Nephron (organoid): ENCODE results near the gene TMEM181.

Experiments used
- H3K27ac Mint-ChIP-seq, 3 experiments: 2 replicates each; pipeline ENCODE4 v1.8.0; 2020; ENCODE audit warnings: mixed read lengths in 3 of 3, mild to moderate bottlenecking in 2 of 3, moderate library complexity in 1 of 3
- H3K27me3 Mint-ChIP-seq: 2 replicates; pipeline ENCODE4 v1.8.0; 2021; ENCODE audit warnings: low read depth, mild to moderate bottlenecking, moderate library complexity, mixed read lengths
- H3K36me3 Mint-ChIP-seq: 2 replicates; pipeline ENCODE4 v1.8.0; 2020; ENCODE audit warnings: low read depth, mixed read lengths
- H3K4me1 Mint-ChIP-seq: 2 replicates; pipeline ENCODE4 v1.8.0; 2020; ENCODE audit warnings: mixed read lengths
- H3K4me3 Mint-ChIP-seq, 3 experiments: 2 replicates each; pipeline ENCODE4 v1.8.0; 2020; ENCODE audit warnings: mild to moderate bottlenecking in 3 of 3, mixed read lengths in 3 of 3, moderate library complexity in 2 of 3
- H3K9me3 Mint-ChIP-seq: 2 replicates; pipeline ENCODE4 v1.8.0; 2020; ENCODE audit warnings: mixed read lengths
- CTCF ChIP-seq, 3 experiments: fragments of 200-600 bp; sonication (generic); IDR thresholded peaks; one replicate each; pipeline ENCODE4 v1.5.0; 2021; ENCODE audit warnings: antibody characterized with exemption in 3 of 3; ENCODE audit not compliant: unreplicated experiment in 3 of 3

Gene TMEM181

GRCh38 chr6:158589366-158589765 lies 29.5 kb downstream of the TMEM181 start:
- no peak overlapping the region for H3K27ac Mint-ChIP-seq
- no peaks in the 10 kb centered on the region for H3K27me3 Mint-ChIP-seq

GRCh38 chr6:158591134-158591809 lies 31.4 kb downstream of the TMEM181 start:
- H3K27me3 Mint-ChIP-seq, result no peaks in the 10 kb centered on the region
- H3K27ac Mint-ChIP-seq, result no peak overlapping the region
- no peak overlapping the region for H3K4me3 Mint-ChIP-seq
- no peaks in the 10 kb centered on the region for H3K4me1 Mint-ChIP-seq
- TF ChIP-seq CTCF (IDR thresholded peaks at IDR 0.05; ENCODE audit: unreplicated experiment in 3 of 3), result no peak
- peaks cover 79% of the 10 kb centered on the region for H3K36me3 Mint-ChIP-seq
- no peaks in the 10 kb centered on the region for H3K9me3 Mint-ChIP-seq

More at GRCh38 chr6:158589366-158589765, 29.5 kb downstream of the TMEM181 start:
- H3K9me3 Mint-ChIP-seq, result no peaks in the 10 kb centered on the region
- H3K4me1 Mint-ChIP-seq, result no peaks in the 10 kb centered on the region
- no peak for TF ChIP-seq CTCF (IDR thresholded peaks at IDR 0.05; ENCODE audit: unreplicated experiment in 3 of 3)
- H3K4me3 Mint-ChIP-seq, result no peak overlapping the region
- H3K36me3 Mint-ChIP-seq, result peaks cover 83% of the 10 kb centered on the region

- no peaks in the 10 kb centered on the region for H3K27me3 Mint-ChIP-seq
- H3K27ac Mint-ChIP-seq, result no peak overlapping the region
- H3K4me1 Mint-ChIP-seq, result no peaks in the 10 kb centered on the region
- H3K36me3 Mint-ChIP-seq, result peaks cover 79% of the 10 kb centered on the region
- no peaks in the 10 kb centered on the region for H3K9me3 Mint-ChIP-seq
- H3K4me3 Mint-ChIP-seq, result no peak overlapping the region
- no peak for TF ChIP-seq CTCF (IDR thresholded peaks at IDR 0.05; ENCODE audit: unreplicated experiment in 3 of 3)
These were observed 31.9 kb downstream of the TMEM181 start for GRCh38 chr6:158591810-158592209.

GRCh38 chr6:158593670-158594069 lies 33.8 kb downstream of the TMEM181 start:
- Mint-ChIP-seq H3K9me3 (no peaks in the 10 kb centered on the region), H3K36me3 (peaks cover 72% of the 10 kb centered on the region), H3K27ac (no peak overlapping the region), H3K4me1 (no peaks in the 10 kb centered on the region), H3K4me3 (no peak overlapping the region), H3K27me3 (no peaks in the 10 kb centered on the region)
- no peak for TF ChIP-seq CTCF (IDR thresholded peaks at IDR 0.05; ENCODE audit: unreplicated experiment in 3 of 3)

- no peak overlapping the region for H3K27ac Mint-ChIP-seq
- no peaks in the 10 kb centered on the region for H3K4me1 Mint-ChIP-seq
- H3K27me3 Mint-ChIP-seq, result no peaks in the 10 kb centered on the region
- no peak for TF ChIP-seq CTCF (IDR thresholded peaks at IDR 0.05; ENCODE audit: unreplicated experiment in 3 of 3)
- no peak overlapping the region for H3K4me3 Mint-ChIP-seq
- H3K36me3 Mint-ChIP-seq, result peaks cover 64% of the 10 kb centered on the region
- H3K9me3 Mint-ChIP-seq, result no peaks in the 10 kb centered on the region
These were observed 35.3 kb downstream of the TMEM181 start for GRCh38 chr6:158595223-158595622.

GRCh38 chr6:158596861-158597260 lies 37.0 kb downstream of the TMEM181 start:
- Mint-ChIP-seq H3K4me1 (no peaks in the 10 kb centered on the region), H3K9me3 (no peaks in the 10 kb centered on the region), H3K27me3 (no peaks in the 10 kb centered on the region), H3K4me3 (no peak overlapping the region), H3K27ac (no peak overlapping the region), H3K36me3 (peaks cover 52% of the 10 kb centered on the region)
- TF ChIP-seq CTCF (IDR thresholded peaks at IDR 0.05; ENCODE audit: unreplicated experiment in 3 of 3), result no peak
